NCI-H2196 treated with DMSO at 0.1 percent for 48 hours (cell line): Measurements from ENCODE around the gene CAMK2B.
"Not testable (repeated sequence)": the region's sequence is repeated elsewhere in the genome, so short reads cannot be mapped to it uniquely, and the experiment has no call there.

Experiments
- DNase-seq: peaks from one replicate; lab custom pipeline; 2025; ENCODE audit not compliant: unreplicated experiment; lab: John Stamatoyannopoulos, UW

The CAMK2B gene

DNA sequence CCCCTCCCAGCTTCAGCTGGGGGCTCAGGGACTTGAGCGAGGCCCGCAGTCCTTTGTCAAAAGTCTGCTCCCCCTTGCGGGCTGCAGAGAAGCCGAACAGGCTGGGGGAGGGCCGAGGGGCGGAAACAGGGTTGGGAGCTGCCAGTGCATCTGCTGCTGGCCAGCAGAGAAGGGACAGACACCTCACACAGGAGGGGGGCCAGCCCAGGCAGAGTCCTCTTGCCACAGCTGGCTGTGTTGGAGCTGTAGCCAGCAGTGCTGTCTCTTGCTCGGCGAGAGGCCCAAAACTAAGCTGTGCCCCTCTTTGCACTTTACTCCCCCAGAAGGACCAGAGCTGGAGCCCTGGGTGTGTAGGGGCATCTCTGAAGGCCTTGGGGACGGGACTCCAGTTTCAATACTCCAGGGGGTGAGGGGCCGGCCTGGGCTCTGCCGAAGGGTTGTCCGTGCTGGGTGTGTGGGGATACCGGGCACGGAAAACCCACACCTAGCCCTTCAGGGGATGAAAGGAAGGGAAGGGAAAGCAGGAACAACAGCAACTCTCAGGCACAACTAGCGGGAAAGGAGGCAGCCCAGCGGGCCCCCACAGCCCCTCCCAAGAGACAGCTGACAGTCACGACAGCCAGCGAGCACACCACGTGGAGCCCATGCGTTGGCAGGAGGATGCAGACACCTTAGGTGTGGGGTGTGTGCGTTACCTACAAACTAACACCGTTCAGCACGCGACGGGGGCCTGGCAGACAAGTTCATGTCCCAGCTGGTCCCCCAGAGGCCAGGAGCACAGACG is 106.8 kb downstream of the CAMK2B start:
- no peak for DNase-seq

GRCh38 chr7:44217852-44218402 is 107.5 kb downstream of the CAMK2B start:
- DNase-seq, result no peak

DNA sequence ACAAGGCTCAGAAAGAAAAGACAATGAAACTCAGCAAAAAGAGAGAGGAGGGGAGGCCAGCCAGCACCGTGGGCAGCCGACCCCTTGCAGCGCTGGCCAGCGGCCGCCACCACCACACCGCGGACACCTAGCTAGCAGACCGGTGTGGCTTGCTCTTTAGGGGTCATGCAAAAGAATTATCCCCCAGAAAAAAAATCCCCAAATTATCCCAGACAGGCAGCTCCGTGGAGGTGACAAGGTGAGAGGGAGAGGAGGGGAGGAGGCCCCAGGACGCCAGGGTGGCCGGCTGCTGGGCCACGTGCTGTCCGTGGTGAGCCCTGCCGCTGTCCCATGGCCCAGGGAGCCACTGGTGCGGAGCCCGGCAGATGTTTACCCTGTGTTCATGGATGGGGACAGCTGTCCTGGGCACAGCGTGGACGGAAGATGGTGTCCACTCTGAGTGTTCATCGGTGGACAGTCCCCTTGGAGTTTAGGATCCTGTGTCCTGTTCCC is 108.1 kb downstream of the CAMK2B start:
- no peak for DNase-seq

- no peak for DNase-seq
Observed at GRCh38 chr7:44216521-44217222, 108.7 kb downstream of the CAMK2B start.

- peak; percentile 14 for DNase-seq
Observed at GRCh38 chr7:44216019-44216418, 109.4 kb downstream of the CAMK2B start.

DNA sequence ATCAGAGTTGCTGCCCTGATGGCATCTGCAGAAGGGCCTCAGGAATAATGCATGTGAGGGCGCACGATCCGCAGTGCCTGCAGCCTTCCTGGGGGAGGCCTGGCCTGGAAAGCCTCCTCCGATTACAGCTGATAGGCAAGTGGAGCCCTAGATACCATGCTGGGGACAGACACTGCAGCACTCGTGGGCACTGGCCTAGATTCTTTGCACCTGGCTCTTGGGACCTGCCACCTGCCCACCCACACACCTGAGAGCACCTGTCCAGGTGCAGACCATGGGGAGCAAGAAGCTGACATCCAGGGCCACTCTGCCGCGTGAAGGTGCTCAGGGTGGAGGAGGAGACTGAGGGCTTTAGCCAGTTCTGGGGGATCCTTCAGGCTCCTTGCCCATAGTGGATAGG is 109.9 kb downstream of the CAMK2B start:
- DNase-seq, result no peak

DNA sequence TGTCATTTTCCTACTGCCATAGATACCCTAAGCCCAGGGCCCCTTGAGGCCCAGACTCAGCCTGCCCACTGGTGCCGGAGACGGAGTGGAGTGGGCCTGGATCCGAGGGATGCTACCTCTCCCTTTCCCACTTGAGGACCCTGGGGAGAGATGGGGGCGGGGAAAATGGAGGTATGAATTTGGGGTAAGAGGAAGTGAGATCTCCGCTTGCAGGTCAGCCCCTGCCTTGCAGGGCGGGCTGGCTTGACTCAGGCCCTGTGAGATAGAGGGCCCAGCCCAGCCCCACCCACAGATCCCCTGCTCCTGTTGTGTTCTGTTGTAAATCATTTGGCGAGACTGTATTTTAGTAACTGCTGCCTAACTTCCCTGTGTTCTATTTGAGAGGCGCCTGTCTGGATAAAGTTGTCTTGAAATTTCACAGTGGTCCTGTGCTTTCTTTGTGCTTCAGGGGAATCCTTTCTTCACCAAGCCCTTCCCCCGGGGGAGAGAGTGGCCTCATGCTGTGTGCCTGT is 111.5 kb downstream of the CAMK2B start:
- DNase-seq, result no peak

GRCh38 chr7:44213206-44213876 is 112.1 kb downstream of the CAMK2B start:
- no peak for DNase-seq

GRCh38 chr7:44212581-44213184 is 112.7 kb downstream of the CAMK2B start:
- no peak for DNase-seq

- DNase-seq, result no peak
Observed at GRCh38 chr7:44212018-44212417, 113.4 kb downstream of the CAMK2B start.

DNA sequence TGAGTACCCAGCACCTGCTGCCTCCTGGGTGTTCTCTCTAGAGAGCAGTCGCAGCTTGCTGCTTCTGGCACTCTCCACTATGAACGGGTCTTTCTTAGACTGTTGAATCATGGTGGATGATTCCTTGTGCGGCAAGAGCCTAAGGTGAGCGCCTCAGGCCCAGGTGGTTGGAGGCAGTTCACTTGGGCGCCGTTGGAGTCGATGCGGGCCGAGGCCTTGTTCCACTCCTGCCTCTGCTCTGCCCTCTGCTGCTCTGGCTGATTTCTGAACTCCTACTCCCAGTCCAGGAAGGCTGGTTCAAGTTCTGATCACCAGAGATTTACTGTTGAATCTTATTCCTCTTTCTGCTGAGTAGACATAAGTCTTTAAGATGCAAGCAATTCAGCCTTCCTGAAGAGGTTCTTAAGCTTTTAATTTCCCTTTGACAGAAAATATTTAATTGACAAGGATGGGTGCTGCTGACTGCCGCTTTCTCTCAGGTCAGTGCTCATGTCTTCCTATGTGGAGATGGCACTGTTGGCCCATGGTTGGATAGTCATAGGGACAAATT is 114.2 kb downstream of the CAMK2B start:
- DNase-seq, result no peak

GRCh38 chr7:44210107-44210506 is 115.3 kb downstream of the CAMK2B start:
- no peak for DNase-seq

- no peak for DNase-seq
Observed at GRCh38 chr7:44208085-44208484, 117.3 kb downstream of the CAMK2B start.

DNA sequence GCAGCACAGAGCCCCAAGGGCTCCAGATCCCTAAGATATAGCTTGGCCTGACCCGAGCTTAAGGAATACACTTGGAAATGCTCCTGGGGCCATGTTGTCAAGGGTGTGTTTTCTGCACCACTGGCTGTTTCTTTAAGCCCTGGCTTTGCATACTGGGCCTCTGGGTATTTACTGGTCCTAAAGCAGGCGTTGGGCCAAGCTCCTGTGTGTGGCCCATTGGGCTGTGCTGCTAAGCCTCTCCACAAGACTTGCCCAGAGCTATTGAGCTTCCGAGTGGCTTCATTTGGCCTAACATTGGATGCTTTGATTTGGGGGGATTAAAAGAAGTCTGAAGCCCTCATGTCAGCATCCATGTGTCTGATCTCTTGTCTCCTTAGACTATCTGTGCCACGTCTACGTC is 119.4 kb downstream of the CAMK2B start:
- DNase-seq, result no peak

DNA sequence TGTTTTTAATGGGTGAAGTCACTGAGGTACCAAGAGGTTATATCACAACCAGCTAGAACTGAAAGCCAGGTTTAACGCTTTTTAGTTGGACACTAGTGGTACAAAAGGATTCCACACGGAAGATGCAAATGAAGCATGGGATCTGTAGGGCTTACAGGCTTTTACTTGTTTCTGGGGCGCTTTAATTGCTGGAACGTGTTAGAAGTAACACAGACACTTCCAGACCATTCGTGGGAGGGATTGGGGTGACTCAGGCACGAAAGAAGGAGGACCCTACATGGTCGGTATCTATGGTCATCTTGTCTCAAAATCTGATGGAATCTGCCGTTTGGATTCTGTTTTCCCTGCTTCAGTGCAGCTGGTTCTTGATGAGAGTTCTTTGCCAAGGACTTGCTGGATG is 123.6 kb downstream of the CAMK2B start:
- no peak for DNase-seq

GRCh38 chr7:44200699-44201461 is 124.5 kb downstream of the CAMK2B start, which contains the start of gene YKT6:
Gene YKT6, plus strand, starts transcription at chr7:44200978. Its CDS starts 158 bp downstream, at chr7:44201136.
- DNase-seq, result peak; percentile 90

GRCh38 chr7:44200163-44200562 is 125.2 kb downstream of the CAMK2B start:
- not testable (repeated sequence) for DNase-seq

- DNase-seq, result no peak
Observed at GRCh38 chr7:44197474-44197873, 127.9 kb downstream of the CAMK2B start.

- DNase-seq, result peak; percentile 17
Observed at GRCh38 chr7:44196450-44196872, 128.9 kb downstream of the CAMK2B start.

- no peak for DNase-seq
Observed at GRCh38 chr7:44195889-44196288, 129.5 kb downstream of the CAMK2B start.
